ENCODE data around the gene POLR2F.

DNA sequence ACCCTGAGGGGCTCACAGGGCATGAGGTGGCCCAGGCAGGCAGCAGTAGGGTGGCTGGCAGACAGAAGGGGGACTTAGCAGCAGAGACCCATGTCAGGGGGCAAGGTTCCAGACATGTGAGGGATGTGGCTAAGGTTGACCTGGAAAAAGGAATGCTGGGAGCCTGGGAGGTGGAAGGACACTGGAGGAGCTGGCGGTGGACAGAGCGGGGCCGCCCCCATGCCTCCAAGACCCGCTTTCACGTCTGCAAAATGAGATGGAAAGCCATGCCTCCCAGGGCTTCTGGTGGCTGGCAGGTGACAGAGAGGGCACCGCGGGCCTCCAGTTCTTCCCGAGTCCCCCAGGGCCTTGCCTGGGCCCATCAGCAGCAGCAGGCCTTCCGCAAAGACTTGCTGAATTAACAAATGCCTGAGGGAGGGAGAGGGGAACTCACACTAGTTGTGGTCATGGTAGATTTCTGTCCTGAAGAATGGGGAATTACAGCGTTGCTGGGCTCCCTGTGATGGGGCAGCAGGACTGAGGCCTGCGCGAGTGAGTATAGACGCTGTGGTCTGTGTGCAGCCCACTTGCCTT lies 53.9 kb downstream of the POLR2F start:
- TF ChIP-seq, protein P1, sequence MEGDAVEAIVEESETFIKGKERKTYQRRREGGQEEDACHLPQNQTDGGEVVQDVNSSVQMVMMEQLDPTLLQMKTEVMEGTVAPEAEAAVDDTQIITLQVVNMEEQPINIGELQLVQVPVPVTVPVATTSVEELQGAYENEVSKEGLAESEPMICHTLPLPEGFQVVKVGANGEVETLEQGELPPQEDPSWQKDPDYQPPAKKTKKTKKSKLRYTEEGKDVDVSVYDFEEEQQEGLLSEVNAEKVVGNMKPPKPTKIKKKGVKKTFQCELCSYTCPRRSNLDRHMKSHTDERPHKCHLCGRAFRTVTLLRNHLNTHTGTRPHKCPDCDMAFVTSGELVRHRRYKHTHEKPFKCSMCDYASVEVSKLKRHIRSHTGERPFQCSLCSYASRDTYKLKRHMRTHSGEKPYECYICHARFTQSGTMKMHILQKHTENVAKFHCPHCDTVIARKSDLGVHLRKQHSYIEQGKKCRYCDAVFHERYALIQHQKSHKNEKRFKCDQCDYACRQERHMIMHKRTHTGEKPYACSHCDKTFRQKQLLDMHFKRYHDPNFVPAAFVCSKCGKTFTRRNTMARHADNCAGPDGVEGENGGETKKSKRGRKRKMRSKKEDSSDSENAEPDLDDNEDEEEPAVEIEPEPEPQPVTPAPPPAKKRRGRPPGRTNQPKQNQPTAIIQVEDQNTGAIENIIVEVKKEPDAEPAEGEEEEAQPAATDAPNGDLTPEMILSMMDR (IDR thresholded peaks at IDR 0.05): no peak
- no peak for TF ChIP-seq EZH2phosphoT487 (IDR thresholded peaks at IDR 0.05)

All from neural progenitor cell (in vitro differentiated cells).